Fibroblast of lung (primary cell): Measurements from ENCODE around the gene RPL9. TPM values are rescaled to one million over a fixed set of nuclear protein-coding genes. Genes with fewer than 3 reads are reported as not detected.
"Not testable (repeated sequence)": the region's sequence is repeated elsewhere in the genome, so short reads cannot be mapped to it uniquely, and the experiment has no call there.

ENCODE experiments used
- DNase-seq, 2 donors: peaks; one replicate each; pipeline versions ENCODE4 v3.0.0 to v3.0.0-alpha.2; 2010; ENCODE audit warnings: low read depth in 2 of 2
- H2AFZ ChIP-seq: 2 replicates; pipeline ENCODE4 v1.5.1; 2012; ENCODE audit warnings: low read length, control low read depth, inconsistent platforms
- H3K27ac ChIP-seq: 2 replicates; pipeline ENCODE4 v1.5.1; 2011; ENCODE audit warnings: low read length, control low read depth; ENCODE audit not compliant: insufficient read depth
- H3K27me3 ChIP-seq: 2 replicates; pipeline ENCODE4 v1.5.1; 2011; ENCODE audit warnings: mild to moderate bottlenecking, low read length; ENCODE audit not compliant: control insufficient read depth, insufficient read depth
- H3K36me3 ChIP-seq: 2 replicates; pipeline ENCODE4 v1.5.1; 2011; ENCODE audit warnings: low read length; ENCODE audit not compliant: control insufficient read depth, insufficient read depth
- H3K4me1 ChIP-seq: 2 replicates; pipeline ENCODE4 v1.5.1; 2011; ENCODE audit warnings: low read length; ENCODE audit not compliant: control insufficient read depth, insufficient read depth; ENCODE audit errors: extremely low read depth
- H3K4me2 ChIP-seq: 2 replicates; pipeline ENCODE4 v1.5.1; 2011; ENCODE audit warnings: low read length, control low read depth; ENCODE audit not compliant: insufficient read depth; ENCODE audit errors: extremely low read depth
- H3K4me3 ChIP-seq, 4 experiments: fragments of 200-600 bp in 1 of 4; sonication (generic) in 1 of 4; replicated peaks in 1 of 4; 2 replicates each; pipeline ENCODE4 v1.5.1; 2011 to 2016; ENCODE audit warnings: low read length in 4 of 4, low read depth in 3 of 4, mild to moderate bottlenecking in 3 of 4, control low read depth in 2 of 4, inconsistent platforms in 1 of 4, mixed read lengths in 1 of 4; ENCODE audit not compliant: insufficient read depth in 1 of 4; ENCODE audit errors: control extremely low read depth in 1 of 4
- H3K79me2 ChIP-seq: 2 replicates; pipeline ENCODE4 v1.5.1; 2012; ENCODE audit warnings: mild to moderate bottlenecking, low read length, inconsistent platforms; ENCODE audit not compliant: control insufficient read depth, insufficient read depth
- H3K9ac ChIP-seq: 2 replicates; pipeline ENCODE4 v1.5.1; 2011; ENCODE audit warnings: mild to moderate bottlenecking, low read length, control low read depth; ENCODE audit not compliant: insufficient read depth
- H3K9me3 ChIP-seq: 2 replicates; pipeline ENCODE4 v1.5.1; 2012; ENCODE audit warnings: low read depth, low read length; ENCODE audit not compliant: control insufficient read depth, insufficient read depth
- H4K20me1 ChIP-seq: 2 replicates; pipeline ENCODE4 v1.5.1; 2011; ENCODE audit warnings: low read length; ENCODE audit not compliant: control insufficient read depth, insufficient read depth; ENCODE audit errors: extremely low read depth
- EZH2 ChIP-seq: IDR thresholded peaks from 2 replicates; pipeline ENCODE4 v1.5.1; 2012; ENCODE audit warnings: low read length, control low read depth, mild to moderate bottlenecking; ENCODE audit errors: missing control alignments
- polyA plus RNA-seq, 2 donors: library from polyadenylated mRNA; depleted of rRNA in 1 of 2; stranded (reverse) in 1 of 2; unstranded in 1 of 2; fragments of >200 nt; gene quantifications; 2 replicates each; pipeline ENCODE4 v1.2.1, GENCODE V29; 2011 to 2012; ENCODE audit warnings: missing spikeins in 1 of 2
- total RNA-seq: library from RNA; depleted of rRNA; stranded (reverse); fragments of >200 nt; gene quantifications from 2 replicates; pipeline ENCODE4 v1.2.1, GENCODE V29; 2014
- TF ChIP-seq, protein P1 (sequence below), 2 donors: IDR thresholded peaks in 1 of 2; conservative IDR thresholded peaks in 1 of 2; 1 replicate in 1 of 2; 2 replicates in 1 of 2; pipeline ENCODE4 v1.5.1; 2011 to 2012; ENCODE audit warnings: low read length in 2 of 2, control low read depth in 1 of 2, inconsistent platforms in 1 of 2, low read depth in 1 of 2, mild to moderate bottlenecking in 1 of 2

The RPL9 gene
- total and polyA plus RNA-seq, 2 donors (not counting 1 experiment from before 2014, with no cell fraction given) = 1,426 to 2,253 TPM

GRCh38 chr4:39415678-39416283 lies 42.9 kb downstream of the RPL9 start:
- Histone ChIP-seq H3K36me3 (no peaks in the 10 kb centered on the region), H3K4me2 (no peak overlapping the region), H3K9me3 (no peaks in the 10 kb centered on the region), H2AFZ (no peak overlapping the region), H3K4me1 (no peaks in the 10 kb centered on the region), H3K9ac (no peak overlapping the region), H3K27ac (no peak overlapping the region), H4K20me1 (no peaks in the 10 kb centered on the region), H3K4me3 (no peak overlapping the region), H3K79me2 (no peaks in the 10 kb centered on the region), H3K27me3 (no peaks in the 10 kb centered on the region)
- peak in 1 of 2 donors; percentile 31 for DNase-seq
- TF ChIP-seq, protein P1, sequence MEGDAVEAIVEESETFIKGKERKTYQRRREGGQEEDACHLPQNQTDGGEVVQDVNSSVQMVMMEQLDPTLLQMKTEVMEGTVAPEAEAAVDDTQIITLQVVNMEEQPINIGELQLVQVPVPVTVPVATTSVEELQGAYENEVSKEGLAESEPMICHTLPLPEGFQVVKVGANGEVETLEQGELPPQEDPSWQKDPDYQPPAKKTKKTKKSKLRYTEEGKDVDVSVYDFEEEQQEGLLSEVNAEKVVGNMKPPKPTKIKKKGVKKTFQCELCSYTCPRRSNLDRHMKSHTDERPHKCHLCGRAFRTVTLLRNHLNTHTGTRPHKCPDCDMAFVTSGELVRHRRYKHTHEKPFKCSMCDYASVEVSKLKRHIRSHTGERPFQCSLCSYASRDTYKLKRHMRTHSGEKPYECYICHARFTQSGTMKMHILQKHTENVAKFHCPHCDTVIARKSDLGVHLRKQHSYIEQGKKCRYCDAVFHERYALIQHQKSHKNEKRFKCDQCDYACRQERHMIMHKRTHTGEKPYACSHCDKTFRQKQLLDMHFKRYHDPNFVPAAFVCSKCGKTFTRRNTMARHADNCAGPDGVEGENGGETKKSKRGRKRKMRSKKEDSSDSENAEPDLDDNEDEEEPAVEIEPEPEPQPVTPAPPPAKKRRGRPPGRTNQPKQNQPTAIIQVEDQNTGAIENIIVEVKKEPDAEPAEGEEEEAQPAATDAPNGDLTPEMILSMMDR (conservative IDR thresholded peaks at IDR 0.05 in 1 of 2, IDR thresholded peaks at IDR 0.05 in 1 of 2; ENCODE audit: low read depth in 1 of 2, low read length in 2 of 2) = no peak
- no peak for TF ChIP-seq EZH2

DNA sequence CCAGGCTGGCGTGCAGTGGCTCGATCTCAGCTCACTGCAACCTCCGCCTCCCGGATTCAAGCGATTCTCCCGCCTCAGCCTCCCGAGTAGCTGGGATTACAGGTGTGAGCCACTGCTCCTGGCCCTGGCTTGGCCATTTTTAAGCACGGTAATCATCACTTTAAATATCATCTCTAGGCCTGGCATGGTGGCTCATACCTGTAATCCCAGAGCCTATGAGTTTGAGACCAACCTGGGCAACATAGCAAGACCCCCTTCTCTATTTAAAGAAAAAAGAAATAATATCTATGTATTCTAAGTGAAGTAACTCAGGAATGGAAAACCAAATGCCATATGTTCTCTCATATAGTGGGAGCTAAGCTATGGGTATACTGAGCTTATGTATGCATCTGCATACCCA lies 47.2 kb downstream of the RPL9 start:
- DNase-seq, H3K27me3 ChIP-seq, H3K27ac ChIP-seq, H3K79me2 ChIP-seq, H3K4me1 ChIP-seq, H4K20me1 ChIP-seq, H3K4me2 ChIP-seq, H2AFZ ChIP-seq, H3K4me3 ChIP-seq, H3K9me3 ChIP-seq, H3K36me3 ChIP-seq, H3K9ac ChIP-seq: not testable (repeated sequence)

- no peak overlapping the region for H3K4me2 ChIP-seq
- H3K36me3 ChIP-seq = no peaks in the 10 kb centered on the region
- peak in 1 of 2 donors; percentile 25 for DNase-seq
- H3K27me3 ChIP-seq = no peaks in the 10 kb centered on the region
- H3K4me3 ChIP-seq = no peak overlapping the region
- no peaks in the 10 kb centered on the region for H3K9me3 ChIP-seq
- no peaks in the 10 kb centered on the region for H3K4me1 ChIP-seq
- H3K9ac ChIP-seq = no peak overlapping the region
- H4K20me1 ChIP-seq = no peaks in the 10 kb centered on the region
- peak overlapping the region; percentile 65 for H2AFZ ChIP-seq
- TF ChIP-seq, protein P1 (conservative IDR thresholded peaks at IDR 0.05 in 1 of 2, IDR thresholded peaks at IDR 0.05 in 1 of 2; ENCODE audit: low read depth in 1 of 2, low read length in 2 of 2) = peak; percentile 6 to 29
- no peak for TF ChIP-seq EZH2
- no peak overlapping the region for H3K27ac ChIP-seq
- no peaks in the 10 kb centered on the region for H3K79me2 ChIP-seq
Observed at GRCh38 chr4:39410415-39410814, 48.3 kb downstream of the RPL9 start.
